HG03159 (cell line): ENCODE measurements around the gene EHF.

Source experiments
- ATAC-seq: cut with Tn5 transposase; IDR thresholded peaks from one replicate; pipeline ENCODE4 v1.9.1; 2021; ENCODE audit warnings: mild to moderate bottlenecking, moderate library complexity; ENCODE audit not compliant: unreplicated experiment

EHF gene

DNA sequence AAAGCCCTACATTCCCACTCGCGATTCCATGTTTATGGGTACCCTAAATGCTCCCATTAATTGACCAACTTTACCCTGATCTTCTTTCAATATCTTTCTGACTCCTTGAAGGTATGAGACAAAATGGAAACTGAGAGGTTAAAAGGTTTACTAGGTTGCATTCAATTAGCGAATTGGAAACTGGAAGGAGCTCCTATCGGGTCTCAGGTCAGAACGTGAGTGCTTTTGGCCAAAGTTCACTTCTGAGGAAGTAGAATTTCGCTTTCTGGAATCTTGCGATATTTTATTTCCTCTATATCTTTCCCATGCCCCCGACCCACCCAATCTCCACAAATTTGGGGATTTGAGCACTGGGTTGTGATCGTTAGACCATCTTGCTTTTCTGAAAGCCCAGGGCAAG lies 2.6 kb downstream of the EHF start:
- ATAC-seq: no peak

GRCh38 chr11:34624069-34624468 lies 3.2 kb downstream of the EHF start:
- ATAC-seq: no peak

DNA sequence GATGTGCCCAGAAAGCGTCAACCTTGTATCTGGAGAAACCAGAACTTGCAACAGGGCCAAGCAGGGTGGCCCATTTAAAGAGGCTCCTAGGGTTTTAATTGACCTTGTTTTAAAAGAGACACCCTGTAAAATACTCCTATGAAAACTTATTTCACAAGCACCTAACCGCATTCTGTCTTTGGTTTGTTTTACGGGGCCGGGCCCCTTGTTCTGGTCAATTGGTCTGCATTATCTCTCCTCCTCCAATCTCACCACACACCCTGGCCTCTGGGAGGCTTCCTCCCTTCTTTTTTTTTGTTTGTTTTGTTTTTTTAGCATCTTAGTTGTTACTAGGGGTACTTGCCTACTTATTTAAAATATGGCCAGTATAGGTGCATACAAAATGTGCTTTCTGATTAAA lies 4.7 kb downstream of the EHF start:
- no peak for ATAC-seq

DNA sequence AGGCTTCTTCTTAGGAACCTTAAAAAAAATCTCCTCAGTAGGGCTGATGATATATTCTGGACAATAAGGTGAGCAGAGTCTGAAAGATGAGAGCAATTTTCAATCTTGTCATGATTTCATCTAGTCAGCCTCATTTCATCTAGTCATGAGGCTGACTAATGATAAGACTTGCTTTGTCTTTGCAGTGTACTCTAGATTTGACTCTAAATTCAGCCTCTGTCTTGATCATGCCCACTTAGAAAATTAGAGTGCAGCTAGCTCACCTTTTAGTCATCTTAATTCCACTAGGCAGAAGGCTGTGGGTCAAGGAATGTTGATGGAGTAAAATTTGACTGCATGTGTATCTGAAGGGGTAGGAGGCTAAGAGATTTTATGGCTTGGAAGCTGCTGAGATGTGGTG lies 5.5 kb downstream of the EHF start:
- ATAC-seq: no peak

DNA sequence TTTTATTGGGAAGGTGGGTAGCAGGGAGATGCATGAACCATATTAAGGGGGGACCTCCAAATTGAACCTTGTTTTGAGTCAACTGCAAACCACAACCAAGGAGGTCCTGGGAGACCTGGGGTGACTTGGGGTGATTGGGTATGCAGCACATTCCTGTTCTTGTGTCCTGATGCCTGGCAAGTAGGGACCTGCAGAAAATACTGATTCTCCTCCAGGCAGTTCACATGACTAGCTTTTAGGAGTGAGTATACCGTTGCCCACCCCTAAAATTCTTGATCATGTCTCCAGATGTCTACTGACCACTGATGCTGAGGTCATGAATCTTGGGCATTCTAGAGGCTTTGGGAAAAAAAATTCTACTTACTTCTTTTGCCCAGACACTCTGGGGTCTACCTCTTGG lies 6.3 kb downstream of the EHF start:
- no peak for ATAC-seq

DNA sequence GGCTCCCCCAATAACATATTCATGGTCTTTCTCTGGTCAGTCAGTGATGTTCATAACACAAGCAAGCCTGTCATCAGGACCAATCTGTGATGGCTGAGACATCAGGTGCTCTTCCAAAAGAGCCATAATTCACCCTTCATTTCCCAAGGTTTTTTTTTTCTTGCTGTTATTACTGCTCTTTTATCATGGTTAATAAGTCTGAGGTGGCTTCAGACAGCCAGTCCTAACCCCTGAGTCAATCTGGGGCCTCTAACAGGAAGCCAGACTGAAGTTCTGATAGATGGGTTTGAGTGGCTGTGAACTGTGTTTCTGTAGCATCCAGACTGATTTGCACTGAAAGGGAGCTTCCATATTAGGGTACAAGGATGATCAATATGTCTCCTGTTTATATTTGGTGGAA lies 8.8 kb downstream of the EHF start:
- ATAC-seq: no peak

DNA sequence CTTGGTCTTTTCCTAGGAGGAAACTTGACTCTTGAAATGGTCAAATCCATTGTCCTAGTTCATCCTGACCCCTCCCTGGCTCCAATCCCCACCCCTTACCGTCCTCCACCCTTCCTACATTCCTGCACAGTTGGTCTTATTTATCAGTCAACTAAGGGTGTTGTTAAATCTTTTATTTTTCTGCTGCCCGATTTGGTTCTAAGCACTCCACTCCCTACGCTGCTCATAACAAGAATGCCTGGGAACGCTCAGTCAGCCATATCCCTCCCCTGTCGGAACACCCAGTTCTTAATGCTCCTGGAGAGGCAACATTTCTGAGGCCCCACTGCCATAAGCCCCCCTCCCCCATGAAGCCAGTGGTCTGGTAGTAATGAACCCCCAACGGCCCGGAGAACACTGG lies 9.7 kb downstream of the EHF start:
- no peak for ATAC-seq

DNA sequence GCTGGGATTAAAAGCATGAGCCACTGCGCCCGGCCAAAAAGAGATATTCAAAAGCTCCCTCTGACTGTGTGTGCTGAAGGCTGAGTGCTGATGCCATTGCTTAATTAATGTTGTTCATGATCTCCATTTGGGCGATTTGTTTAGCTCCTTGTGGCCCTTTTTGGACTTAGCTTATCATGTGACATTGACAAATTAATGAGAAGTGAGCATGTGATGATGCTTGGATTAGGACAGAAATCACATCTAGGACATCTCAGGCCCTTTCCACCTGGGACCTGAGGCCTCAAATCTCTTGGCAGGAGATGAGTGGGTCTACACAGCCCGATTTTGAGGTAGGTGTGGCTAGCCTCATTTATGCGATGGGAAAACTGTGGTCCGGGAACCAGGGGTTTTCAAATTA lies 10.4 kb downstream of the EHF start:
- ATAC-seq: no peak

- ATAC-seq: no peak
Observed at GRCh38 chr11:34631737-34632104, 10.8 kb downstream of the EHF start.

DNA sequence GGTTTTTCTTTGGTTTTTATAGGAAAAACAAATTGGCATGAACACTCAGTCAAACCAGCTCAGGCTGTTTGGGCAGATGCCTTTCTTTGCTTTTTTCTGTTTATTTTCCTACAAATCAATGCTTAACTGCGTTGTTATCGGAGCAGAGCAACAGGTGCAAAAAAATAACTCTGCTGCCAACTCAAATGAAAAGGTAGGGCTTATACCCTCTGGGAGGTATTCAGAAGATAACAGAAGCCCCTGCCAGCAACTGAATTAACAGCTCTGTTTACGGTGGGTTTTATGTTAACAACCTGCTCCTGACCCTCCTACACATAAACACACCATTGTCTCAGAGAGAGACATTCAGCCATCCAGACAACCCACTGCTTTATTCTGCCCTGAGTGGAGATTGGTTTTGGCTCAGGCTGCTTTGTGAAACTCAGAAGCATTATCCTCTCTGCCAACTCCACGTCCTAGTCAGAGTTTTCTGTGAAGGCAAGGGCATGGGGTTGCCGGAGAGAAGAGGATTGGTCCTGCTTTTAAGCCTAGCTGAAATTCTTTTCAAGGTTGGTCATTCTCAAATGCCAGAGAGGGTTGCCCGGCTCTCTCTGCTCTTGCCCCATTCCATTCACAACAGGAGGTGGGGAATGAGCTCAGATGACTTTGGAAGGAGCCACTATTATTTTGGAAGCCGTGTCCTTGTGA lies 11.4 kb downstream of the EHF start:
- no peak for ATAC-seq

DNA sequence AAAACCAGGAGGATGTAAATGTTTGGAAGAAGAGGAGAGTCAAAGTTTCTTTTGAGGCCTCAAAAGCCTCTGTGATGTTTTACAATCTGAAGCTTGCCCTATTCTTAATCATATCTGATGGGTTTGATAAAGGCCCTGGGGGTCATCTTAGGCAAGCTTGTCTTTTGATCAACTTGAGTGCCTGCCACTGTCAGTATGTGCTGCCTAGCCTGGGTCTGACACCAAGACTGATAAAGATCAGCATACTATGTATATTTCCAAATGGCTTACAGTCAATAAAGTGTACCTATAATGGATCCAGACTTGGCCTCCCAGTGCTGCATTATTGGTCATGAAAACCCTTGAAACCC lies 12.7 kb downstream of the EHF start:
- ATAC-seq: peak; percentile 18

DNA sequence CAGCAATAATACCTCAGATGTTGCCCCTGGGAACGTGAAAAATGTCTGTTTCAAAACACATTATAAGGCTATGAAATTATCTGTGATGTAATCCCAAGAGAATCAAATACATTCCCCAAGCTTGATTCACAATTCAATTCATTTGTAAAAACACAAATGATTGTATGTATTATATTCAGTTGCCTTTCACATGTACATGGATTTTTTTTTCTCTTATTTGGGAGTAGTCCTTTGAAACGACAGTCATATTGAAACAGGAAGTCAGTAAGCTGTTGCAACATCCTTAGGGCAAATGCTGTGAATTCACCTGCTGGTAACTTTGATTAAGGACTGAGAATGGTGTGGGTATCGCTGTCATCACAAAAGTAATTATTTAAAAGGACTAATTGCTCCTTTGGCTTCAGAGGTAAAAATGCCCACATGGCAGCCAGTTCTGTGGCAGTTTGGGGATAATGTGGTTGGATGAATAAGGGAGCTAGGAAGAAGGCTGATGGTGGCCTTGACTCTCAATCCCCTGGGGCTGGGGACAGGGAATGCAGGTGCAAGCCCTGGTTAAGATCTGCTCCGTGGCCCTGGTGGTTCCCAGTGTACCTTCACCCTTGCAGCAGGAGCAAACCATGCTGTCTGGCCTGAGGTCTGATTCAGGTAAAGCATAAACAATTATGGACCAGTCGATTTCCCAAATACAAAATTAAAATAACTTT lies 13.2 kb downstream of the EHF start:
- peak; percentile 91 for ATAC-seq

DNA sequence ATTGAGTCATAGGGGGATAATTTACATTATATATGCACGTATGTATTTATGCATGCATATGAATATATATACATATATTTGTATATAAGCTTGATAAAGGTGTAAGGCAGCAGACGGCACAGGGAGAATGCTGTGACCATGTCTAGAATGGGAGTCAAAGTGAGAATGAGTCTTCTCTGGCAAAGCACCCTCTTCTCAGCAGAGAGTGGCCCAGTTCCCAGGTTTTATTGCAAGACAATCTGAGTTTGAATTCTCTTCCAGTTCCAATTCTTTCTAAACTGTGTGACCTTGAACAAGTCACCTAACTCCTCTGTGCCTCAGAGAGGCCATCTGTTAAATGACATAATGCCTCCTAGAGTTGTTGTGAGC lies 13.8 kb downstream of the EHF start:
- ATAC-seq: no peak

GRCh38 chr11:34636127-34636526 lies 15.2 kb downstream of the EHF start:
- ATAC-seq: no peak

DNA sequence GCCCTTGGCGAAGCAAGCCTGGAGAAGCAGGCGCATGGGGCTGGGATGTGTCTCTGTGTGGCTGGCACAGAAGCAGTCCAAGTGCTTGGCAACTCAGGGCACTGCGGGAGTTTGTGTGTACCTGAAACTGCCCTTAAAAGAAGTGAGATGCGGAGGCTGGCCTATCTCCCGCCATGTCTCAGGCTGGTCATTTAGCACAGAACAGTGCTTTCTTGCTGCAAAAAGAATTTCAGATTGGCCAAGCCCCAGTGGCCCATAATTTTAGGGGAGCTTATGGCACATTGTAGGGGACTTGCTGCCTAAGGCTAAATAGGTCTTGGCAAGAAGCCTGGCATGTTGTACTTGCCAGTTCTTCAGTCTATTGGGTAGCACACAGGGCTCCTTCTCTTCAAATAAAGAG lies 16.4 kb downstream of the EHF start:
- ATAC-seq: no peak

GRCh38 chr11:34638897-34639296 lies 18.0 kb downstream of the EHF start:
- no peak for ATAC-seq

DNA sequence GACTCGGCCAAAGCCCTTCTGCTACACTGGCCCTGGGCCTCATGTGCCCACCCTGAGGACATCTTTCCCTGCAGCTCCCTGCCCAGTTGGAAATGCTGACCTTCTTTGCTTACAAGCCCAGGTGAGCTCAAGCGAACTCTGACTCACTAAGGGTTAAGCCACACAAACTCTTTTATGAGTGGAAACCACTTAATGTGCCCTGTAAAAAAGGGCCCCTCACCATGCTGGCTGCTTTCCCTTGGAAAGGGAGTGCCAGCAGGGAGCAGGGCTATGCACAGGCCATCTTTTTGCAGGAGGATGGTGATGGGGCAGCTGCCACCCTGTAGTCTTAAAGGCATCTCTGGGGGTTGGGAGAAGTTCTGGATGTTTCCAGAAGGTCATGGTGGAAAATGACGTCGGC lies 18.7 kb downstream of the EHF start:
- no peak for ATAC-seq

DNA sequence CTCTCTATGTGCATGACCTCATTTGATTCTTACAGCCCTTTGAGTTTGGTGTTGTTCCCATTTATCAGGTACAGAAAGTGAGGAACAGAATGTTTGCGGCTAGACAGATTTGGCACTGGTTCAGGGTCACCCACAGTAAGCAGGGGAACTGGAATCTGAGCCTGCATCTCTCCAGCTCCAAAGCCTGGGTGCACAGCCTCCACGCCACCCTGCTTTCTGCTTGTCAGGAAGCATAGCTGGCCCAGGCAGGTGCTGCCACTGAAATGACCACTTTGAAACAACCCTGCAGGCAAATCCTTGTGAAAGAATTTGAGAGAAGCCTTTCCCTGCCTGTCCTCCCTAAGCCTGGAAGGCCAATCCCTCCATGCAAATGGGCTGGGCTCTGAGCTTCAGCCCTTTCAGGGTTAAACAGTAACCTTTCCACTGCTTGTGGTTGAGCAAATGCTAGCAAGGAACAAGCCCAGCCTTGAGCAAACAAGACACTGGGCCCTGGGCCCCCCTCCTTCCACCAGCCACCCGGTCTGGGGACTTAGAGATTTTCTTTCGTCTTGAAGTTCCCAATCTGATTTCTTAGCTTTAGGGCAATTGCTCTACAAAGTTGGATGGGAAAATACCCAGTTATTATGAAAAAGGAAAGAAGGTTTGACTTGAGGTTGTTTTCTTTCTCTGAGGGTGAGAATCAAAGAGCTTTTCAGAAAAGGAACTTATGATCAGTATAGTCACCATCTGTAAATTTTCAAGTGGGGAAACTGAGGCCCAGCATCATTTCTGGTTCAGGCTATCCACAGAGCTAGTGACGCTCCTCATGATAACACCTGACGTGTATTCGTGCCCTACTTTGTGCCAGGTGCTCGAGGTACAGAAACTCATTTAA lies 19.4 kb downstream of the EHF start:
- peak; percentile 85 for ATAC-seq

GRCh38 chr11:34640924-34641275 lies 20.0 kb downstream of the EHF start:
- ATAC-seq: no peak

- ATAC-seq: no peak
Observed at GRCh38 chr11:34641456-34641855, 20.6 kb downstream of the EHF start.

DNA sequence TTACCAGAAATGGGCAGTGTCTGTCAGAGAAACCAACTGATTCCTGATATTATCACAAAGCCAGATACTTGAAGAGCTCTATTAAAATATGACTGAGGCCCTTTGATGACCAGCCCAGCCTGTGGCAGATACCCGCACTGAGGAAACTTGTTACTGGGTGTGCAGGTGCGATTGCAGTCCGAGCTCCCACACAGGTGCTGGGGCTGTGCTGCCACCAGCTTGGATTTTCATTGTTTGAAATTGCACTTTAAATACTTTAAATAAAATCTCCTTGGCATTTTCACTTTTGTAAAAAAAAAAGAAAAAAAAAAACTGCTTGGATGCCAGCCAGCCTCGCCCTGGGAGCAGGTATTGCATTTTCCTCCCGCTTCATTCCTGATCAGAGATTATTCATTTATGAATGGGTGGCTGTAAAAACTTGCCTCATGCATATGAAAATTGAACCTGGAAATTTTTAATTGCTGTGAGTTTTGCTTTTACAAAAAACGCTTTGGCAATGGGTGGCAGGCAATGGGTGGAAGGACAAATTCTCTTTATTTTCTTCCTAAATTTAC lies 21.2 kb downstream of the EHF start:
- no peak for ATAC-seq

- no peak for ATAC-seq
Observed at GRCh38 chr11:34642873-34643272, 22.0 kb downstream of the EHF start.
